ENCODE measurements around the gene AGMO. TPM values are rescaled to one million over a fixed set of nuclear protein-coding genes. Genes with fewer than 3 reads are reported as not detected.

The AGMO gene
- total RNA-seq, 2 donors from 2014 or later = 0.37 to 0.47 TPM

DNA sequence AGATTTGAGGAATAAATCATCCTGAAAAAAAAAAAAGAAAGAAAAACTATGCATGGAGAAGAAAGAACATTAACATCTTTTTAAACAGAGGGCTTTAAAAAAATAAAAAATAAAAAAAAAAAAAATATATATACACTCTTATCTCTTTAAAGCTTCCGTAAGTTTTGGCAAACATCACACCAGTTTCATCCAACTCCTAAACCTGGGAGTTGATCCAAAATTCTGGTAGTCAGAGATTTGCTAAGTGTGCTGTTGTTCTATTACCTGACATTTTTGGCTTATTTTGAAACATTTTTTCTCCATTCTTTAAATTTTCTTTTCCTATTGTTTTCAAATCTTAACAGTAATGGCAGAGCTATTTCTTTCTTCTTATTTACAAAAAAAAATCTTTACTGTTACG is 273.1 kb downstream of the AGMO start:
- H3K36me3 ChIP-seq = no peaks in the 10 kb centered on the region
- H3K4me3 ChIP-seq = no peak overlapping the region
- no peaks in the 10 kb centered on the region for H3K4me1 ChIP-seq
- DNase-seq = no peak
- no peaks in the 10 kb centered on the region for H3K27me3 ChIP-seq
- no peak overlapping the region for H3K27ac ChIP-seq
- H3K9ac ChIP-seq (ENCODE audit: low read depth in 2 of 2, low read length in 2 of 2) = no peak overlapping the region
- intact Hi-C loops (cut with DNase I) = no loop called here
- TF ChIP-seq, protein P1, sequence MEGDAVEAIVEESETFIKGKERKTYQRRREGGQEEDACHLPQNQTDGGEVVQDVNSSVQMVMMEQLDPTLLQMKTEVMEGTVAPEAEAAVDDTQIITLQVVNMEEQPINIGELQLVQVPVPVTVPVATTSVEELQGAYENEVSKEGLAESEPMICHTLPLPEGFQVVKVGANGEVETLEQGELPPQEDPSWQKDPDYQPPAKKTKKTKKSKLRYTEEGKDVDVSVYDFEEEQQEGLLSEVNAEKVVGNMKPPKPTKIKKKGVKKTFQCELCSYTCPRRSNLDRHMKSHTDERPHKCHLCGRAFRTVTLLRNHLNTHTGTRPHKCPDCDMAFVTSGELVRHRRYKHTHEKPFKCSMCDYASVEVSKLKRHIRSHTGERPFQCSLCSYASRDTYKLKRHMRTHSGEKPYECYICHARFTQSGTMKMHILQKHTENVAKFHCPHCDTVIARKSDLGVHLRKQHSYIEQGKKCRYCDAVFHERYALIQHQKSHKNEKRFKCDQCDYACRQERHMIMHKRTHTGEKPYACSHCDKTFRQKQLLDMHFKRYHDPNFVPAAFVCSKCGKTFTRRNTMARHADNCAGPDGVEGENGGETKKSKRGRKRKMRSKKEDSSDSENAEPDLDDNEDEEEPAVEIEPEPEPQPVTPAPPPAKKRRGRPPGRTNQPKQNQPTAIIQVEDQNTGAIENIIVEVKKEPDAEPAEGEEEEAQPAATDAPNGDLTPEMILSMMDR (IDR thresholded peaks at IDR 0.05) = no peak
- no peaks in the 10 kb centered on the region for H3K9me3 ChIP-seq

DNA sequence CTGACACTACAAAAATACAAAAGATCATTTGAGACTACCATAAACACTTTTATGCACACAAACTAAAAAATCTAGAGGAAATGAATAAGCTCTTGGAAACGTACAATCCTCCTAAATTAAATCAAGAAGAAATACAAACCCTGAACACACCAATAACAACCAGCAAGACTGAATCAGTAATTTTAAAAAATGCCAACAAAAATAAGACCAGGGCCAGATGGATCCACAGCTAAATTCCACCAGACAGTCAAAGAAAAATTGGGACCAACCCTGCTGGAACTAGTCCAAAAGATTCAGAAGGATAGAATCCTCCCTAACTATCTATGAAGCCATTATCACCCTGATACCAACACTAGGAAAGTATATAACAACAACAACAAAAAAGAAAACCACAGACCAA is 277.4 kb downstream of the AGMO start:
- H3K9ac ChIP-seq (ENCODE audit: low read depth in 2 of 2, low read length in 2 of 2) = no peak overlapping the region
- no peaks in the 10 kb centered on the region for H3K36me3 ChIP-seq
- no peak overlapping the region for H3K4me3 ChIP-seq
- intact Hi-C loops (cut with DNase I) = no loop called here
- H3K27me3 ChIP-seq = no peaks in the 10 kb centered on the region
- no peak for DNase-seq
- no peaks in the 10 kb centered on the region for H3K9me3 ChIP-seq
- TF ChIP-seq, protein P1 (IDR thresholded peaks at IDR 0.05) = no peak
- H3K4me1 ChIP-seq = no peaks in the 10 kb centered on the region
- H3K27ac ChIP-seq = no peak overlapping the region

DNA sequence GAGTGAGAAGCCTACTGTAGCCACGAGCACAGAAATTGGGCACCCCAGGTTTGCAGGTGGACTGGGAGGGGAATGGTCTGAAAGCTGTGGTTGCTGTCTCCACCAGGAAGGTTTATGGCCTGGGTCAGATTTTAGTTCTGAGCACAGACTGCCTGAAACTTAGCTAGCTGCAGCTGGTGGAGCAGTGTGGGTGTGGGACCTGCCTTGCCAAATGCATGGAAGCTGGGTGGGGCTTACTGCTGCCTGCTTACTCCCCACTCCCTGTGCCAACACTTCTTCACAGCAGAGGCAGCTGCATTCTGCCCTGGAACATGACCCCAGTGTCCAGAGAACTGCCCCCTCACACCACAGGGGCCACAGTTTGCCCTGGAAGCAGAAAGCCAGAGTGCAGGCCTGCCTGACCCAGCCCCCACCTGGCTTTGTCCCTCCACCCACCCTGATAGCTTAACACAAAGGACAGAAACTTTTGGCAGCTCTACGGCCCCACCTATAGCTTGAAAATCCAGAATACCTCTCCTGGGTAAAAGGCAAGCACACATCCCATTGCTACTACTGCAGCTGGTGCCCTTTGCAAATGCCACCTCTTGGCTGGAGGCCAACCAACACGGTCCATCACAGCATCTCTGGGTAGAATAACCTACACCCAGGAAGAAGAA is 281.6 kb downstream of the AGMO start:
- no peaks in the 10 kb centered on the region for H3K36me3 ChIP-seq
- no peak overlapping the region for H3K9ac ChIP-seq (ENCODE audit: low read depth in 2 of 2, low read length in 2 of 2)
- no peaks in the 10 kb centered on the region for H3K4me1 ChIP-seq
- H3K9me3 ChIP-seq = no peaks in the 10 kb centered on the region
- H3K27ac ChIP-seq = no peak overlapping the region
- DNase-seq = no peak
- intact Hi-C loops (cut with DNase I) = no loop called here
- TF ChIP-seq, protein P1 (IDR thresholded peaks at IDR 0.05) = no peak
- no peaks in the 10 kb centered on the region for H3K27me3 ChIP-seq
- H3K4me3 ChIP-seq = no peak overlapping the region

DNA sequence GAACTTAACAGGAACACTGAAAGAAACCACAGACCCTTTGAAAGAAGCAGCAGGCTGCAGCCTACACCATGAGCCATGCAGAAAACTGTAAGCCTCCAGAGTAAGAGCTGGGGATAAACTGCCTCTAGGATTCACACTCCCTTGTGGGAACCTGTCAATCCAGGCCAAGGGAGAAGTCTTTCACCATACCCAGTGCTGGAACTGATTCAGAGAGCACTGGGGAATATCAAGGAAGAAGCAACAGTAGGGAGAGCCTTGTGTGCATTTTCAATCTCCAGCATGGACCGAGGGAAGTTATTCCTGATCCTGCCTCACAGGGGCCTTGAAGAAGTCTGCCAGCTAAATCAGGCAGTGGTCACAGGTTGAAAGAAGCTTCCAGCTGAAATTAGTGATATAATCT is 282.2 kb downstream of the AGMO start:
- Histone ChIP-seq H3K4me3 (no peak overlapping the region), H3K27me3 (no peaks in the 10 kb centered on the region), H3K4me1 (no peaks in the 10 kb centered on the region), H3K9me3 (no peaks in the 10 kb centered on the region), H3K9ac (ENCODE audit: low read depth in 2 of 2, low read length in 2 of 2) (no peak overlapping the region), H3K27ac (no peak overlapping the region), H3K36me3 (no peaks in the 10 kb centered on the region)
- intact Hi-C loops (cut with DNase I) = no loop called here
- DNase-seq = no peak
- TF ChIP-seq, protein P1 (IDR thresholded peaks at IDR 0.05) = no peak

DNA sequence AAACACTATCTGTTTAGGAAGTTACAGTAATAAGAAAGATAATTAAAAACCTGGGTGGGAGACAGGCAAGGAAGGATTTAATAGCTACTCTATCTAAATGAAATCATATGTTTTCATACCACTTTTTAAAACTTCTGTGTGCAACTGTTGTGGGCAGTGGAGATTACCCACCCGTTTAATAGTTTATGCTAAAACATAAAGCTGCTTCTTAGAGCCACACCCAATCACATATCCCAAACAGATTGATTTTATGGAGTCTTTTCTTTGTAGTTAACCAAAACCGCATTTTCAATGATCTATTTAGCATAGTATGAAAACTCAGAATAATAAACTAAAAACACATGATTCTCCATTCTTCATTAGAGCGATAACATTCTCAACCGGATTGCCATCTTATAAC is 304.1 kb downstream of the AGMO start:
- H3K36me3 ChIP-seq = no peaks in the 10 kb centered on the region
- intact Hi-C loops (cut with DNase I) = no loop called here
- no peak for DNase-seq
- H3K27ac ChIP-seq = no peak overlapping the region
- TF ChIP-seq, protein P1 (IDR thresholded peaks at IDR 0.05) = no peak
- H3K4me3 ChIP-seq = no peak overlapping the region
- no peaks in the 10 kb centered on the region for H3K9me3 ChIP-seq
- H3K27me3 ChIP-seq = no peaks in the 10 kb centered on the region
- no peaks in the 10 kb centered on the region for H3K4me1 ChIP-seq
- no peak overlapping the region for H3K9ac ChIP-seq (ENCODE audit: low read depth in 2 of 2, low read length in 2 of 2)

All from colonic mucosa (tissue), 4 donors.